K562 (cell line): ENCODE measurements around the gene TPX2. TPM values are rescaled to one million over a fixed set of nuclear protein-coding genes. Genes with fewer than 3 reads are reported as not detected.

Experiments used
- DACH1 ChIP-seq: fragments of 450-650 bp; IDR thresholded peaks from 2 replicates; pipeline ENCODE4 v1.6.1; 2018; ENCODE audit not compliant: partially characterized antibody
- FOXA3 ChIP-seq, 2 experiments: fragments of 450-650 bp in 1 of 2; sonication (generic) in 1 of 2; formaldehyde crosslinking; IDR thresholded peaks in 1 of 2; conservative IDR thresholded peaks in 1 of 2; 2 replicates each; pipeline versions ENCODE4 v1.4.0 to v1.8.0; 2020 to 2022; ENCODE audit warnings: mild to moderate bottlenecking in 2 of 2, missing genetic modification reagents in 1 of 2
- FOXJ3 ChIP-seq: sonication (generic); formaldehyde crosslinking; IDR thresholded peaks from 2 replicates; pipeline ENCODE4 v1.4.0; 2020; ENCODE audit warnings: mild to moderate bottlenecking, missing genetic modification reagents
- HOXB6 ChIP-seq: fragments of 250-450 bp; sonication (Bioruptor Pico); IDR thresholded peaks from 2 replicates; pipeline ENCODE4 v1.5.1; 2022; ENCODE audit warnings: mild to moderate bottlenecking, borderline replicate concordance
- NCOR1 ChIP-seq: fragments of 450-650 bp; IDR thresholded peaks from 2 replicates; pipeline ENCODE4 v1.6.1; 2016; ENCODE audit warnings: mild to moderate bottlenecking, moderate library complexity
- NR2C1 ChIP-seq, 2 experiments: fragments of 450-650 bp; IDR thresholded peaks; 2 replicates each; pipeline ENCODE4 v1.6.1; 2017; ENCODE audit warnings: mild to moderate bottlenecking in 2 of 2, antibody characterized with exemption in 1 of 2, inconsistent platforms in 1 of 2, missing compliant biosample characterization in 1 of 2, missing genetic modification characterization in 1 of 2
- TCF3 ChIP-seq: sonication (generic); formaldehyde crosslinking; IDR thresholded peaks from 2 replicates; pipeline ENCODE4 v1.4.0; 2020; ENCODE audit warnings: mild to moderate bottlenecking, missing genetic modification reagents
- TEAD4 ChIP-seq, 2 experiments: sonication (generic) in 1 of 2; formaldehyde crosslinking in 1 of 2; IDR thresholded peaks; 2 replicates each; pipeline versions ENCODE4 v1.6.1 to v1.8.0; 2012 to 2022; ENCODE audit warnings: borderline replicate concordance in 1 of 2, inconsistent platforms in 1 of 2, low read length in 1 of 2, mild to moderate bottlenecking in 1 of 2, missing genetic modification reagents in 1 of 2
- TOE1 ChIP-seq, 2 experiments: fragments of 450-650 bp in 1 of 2; sonication (generic) in 1 of 2; formaldehyde crosslinking in 1 of 2; IDR thresholded peaks; 2 replicates each; pipeline versions ENCODE4 v1.7.1 to v1.8.0; 2016 to 2022; ENCODE audit warnings: borderline replicate concordance in 2 of 2, mild to moderate bottlenecking in 2 of 2, antibody characterized with exemption in 1 of 2, inconsistent platforms in 1 of 2, low read depth in 1 of 2, missing genetic modification reagents in 1 of 2, moderate library complexity in 1 of 2
- ZBTB7A ChIP-seq: IDR thresholded peaks from 2 replicates; pipeline ENCODE4 v1.6.1; 2011; ENCODE audit warnings: low read depth, mild to moderate bottlenecking, low read length, moderate library complexity, borderline replicate concordance; ENCODE audit not compliant: control insufficient read depth
- ZC3H11A ChIP-seq: IDR thresholded peaks from 2 replicates; pipeline ENCODE4 v1.6.1; 2012; ENCODE audit warnings: low read depth, low read length, improper control_type of control experiment
- ZNF133 ChIP-seq: fragments of 250-450 bp; sonication (Bioruptor Pico); IDR thresholded peaks from 2 replicates; pipeline ENCODE4 v1.4.0; 2020; ENCODE audit warnings: mild to moderate bottlenecking
- polyA plus RNA-seq, 8 experiments: library from polyadenylated mRNA; depleted of rRNA in 4 of 8; stranded (reverse) in 5 of 8; unstranded in 3 of 8; fragments of >200 nt; fragmentation: Nextera tagmentation in 2 of 8; fragmentation: Illumina TruSeq in 1 of 8; extraction: Ambion mirVana in 2 of 8; extraction: Trizol in 1 of 8; gene quantifications; 2 replicates each; pipeline versions ENCODE4 v1.2.1 to v1.2.3, GENCODE V29; 2011 to 2014; ENCODE audit warnings: inconsistent platforms in 1 of 8, missing spikeins in 1 of 8
- total RNA-seq, 7 experiments: library from RNA; depleted of rRNA in 6 of 7; stranded (reverse); fragments of >200 nt in 6 of 7; fragmentation: Illumina TruSeq in 2 of 7; extraction: Trizol in 2 of 7; gene quantifications; 2 replicates each; pipeline versions ENCODE4 v1.2.1 to v1.2.3, GENCODE V29; 2011 to 2021; ENCODE audit warnings: low replicate concordance in 1 of 7
- TF ChIP-seq, protein P1 (sequence below): sonication (generic); formaldehyde crosslinking; IDR thresholded peaks from 2 replicates; pipeline ENCODE4 v1.8.0; 2022; ENCODE audit warnings: mild to moderate bottlenecking, missing genetic modification reagents
- TF ChIP-seq, protein P2 (sequence below), 2 experiments: fragments of 450-650 bp in 1 of 2; sonication (generic) in 1 of 2; formaldehyde crosslinking in 1 of 2; IDR thresholded peaks; 2 replicates each; pipeline versions ENCODE4 v1.7.1 to v1.9.0; 2016 to 2022; ENCODE audit warnings: inconsistent platforms in 1 of 2, mild to moderate bottlenecking in 1 of 2, missing genetic modification reagents in 1 of 2

The TPX2 gene
- total and polyA plus RNA-seq, 9 of the 15 experiments (the other 6 are each of a cell fraction or from before 2014, with no cell fraction given) = 48.0 to 241 (median 133) TPM

DNA sequence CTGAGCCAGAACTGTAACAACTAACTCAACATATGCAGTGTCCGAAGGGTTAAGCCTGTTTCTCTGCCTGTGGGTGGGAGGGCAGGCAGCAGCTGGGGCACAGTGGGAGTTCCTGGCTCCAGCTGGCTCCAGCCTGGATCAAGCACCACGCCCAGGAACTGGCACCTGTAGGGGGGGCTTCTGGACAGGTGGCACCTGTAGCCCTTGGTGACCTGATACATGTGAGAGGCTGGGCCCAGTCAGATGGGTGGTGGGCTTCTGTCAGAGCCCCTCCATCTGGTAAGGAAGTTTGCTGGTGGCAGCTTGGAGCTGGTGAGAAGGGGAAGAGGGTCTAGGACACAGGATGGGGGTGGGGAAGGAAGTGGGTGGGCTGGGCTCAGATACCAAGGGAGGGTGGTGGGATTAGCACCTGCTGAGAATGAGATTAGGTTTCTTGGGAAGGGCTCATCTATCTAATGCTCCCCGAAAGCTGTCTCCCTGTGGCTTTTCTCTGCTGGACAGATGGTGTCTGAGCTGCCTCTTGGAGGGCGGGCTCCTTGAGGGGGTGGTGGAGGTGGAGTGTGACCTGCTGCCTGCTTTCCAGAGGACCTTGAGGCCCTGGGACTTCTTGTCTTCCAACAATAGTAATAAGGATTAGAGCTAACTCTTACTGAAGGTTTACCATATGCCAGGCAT is 45.0 kb upstream of the TPX2 start (continued):
- no peak for TF ChIP-seq TOE1 (IDR thresholded peaks at IDR 0.05; ENCODE audit: borderline replicate concordance)
- no peak for TF ChIP-seq TOE1 (CRISPR knock-in tag; IDR thresholded peaks at IDR 0.05; ENCODE audit: borderline replicate concordance, low read depth)
- TF ChIP-seq, protein P1, sequence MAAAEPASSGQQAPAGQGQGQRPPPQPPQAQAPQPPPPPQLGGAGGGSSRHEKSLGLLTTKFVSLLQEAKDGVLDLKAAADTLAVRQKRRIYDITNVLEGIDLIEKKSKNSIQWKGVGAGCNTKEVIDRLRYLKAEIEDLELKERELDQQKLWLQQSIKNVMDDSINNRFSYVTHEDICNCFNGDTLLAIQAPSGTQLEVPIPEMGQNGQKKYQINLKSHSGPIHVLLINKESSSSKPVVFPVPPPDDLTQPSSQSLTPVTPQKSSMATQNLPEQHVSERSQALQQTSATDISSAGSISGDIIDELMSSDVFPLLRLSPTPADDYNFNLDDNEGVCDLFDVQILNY (CRISPR knock-in tag) = no peak
- peak; percentile 72; the same call in 1 of the 2 replicates for TF ChIP-seq ZBTB7A
- TF ChIP-seq HOXB6 (CRISPR knock-in tag) = no peak
- TF ChIP-seq ZNF133 (CRISPR knock-in tag) = no peak
- TF ChIP-seq DACH1 = no peak
- no peak for TF ChIP-seq FOXA3 (CRISPR knock-in tag; conservative IDR thresholded peaks at IDR 0.05 in 1 of 2, IDR thresholded peaks at IDR 0.05 in 1 of 2)
- TF ChIP-seq TCF3 (CRISPR knock-in tag) = peak; percentile 70
- peak; percentile 37; the same call in 1 of the 2 replicates for TF ChIP-seq TEAD4 (IDR thresholded peaks at IDR 0.05; ENCODE audit: low read length)
- TF ChIP-seq TEAD4 (CRISPR knock-in tag; IDR thresholded peaks at IDR 0.05; ENCODE audit: borderline replicate concordance) = no peak
- TF ChIP-seq NCOR1 = peak; percentile 41; the same call in 1 of the 2 replicates
- no peak for TF ChIP-seq ZC3H11A
- no peak for TF ChIP-seq FOXJ3 (CRISPR knock-in tag)
- TF ChIP-seq NR2C1 (IDR thresholded peaks at IDR 0.05) = no peak
- TF ChIP-seq NR2C1 (tag; IDR thresholded peaks at IDR 0.05) = no peak
- TF ChIP-seq, protein P2, sequence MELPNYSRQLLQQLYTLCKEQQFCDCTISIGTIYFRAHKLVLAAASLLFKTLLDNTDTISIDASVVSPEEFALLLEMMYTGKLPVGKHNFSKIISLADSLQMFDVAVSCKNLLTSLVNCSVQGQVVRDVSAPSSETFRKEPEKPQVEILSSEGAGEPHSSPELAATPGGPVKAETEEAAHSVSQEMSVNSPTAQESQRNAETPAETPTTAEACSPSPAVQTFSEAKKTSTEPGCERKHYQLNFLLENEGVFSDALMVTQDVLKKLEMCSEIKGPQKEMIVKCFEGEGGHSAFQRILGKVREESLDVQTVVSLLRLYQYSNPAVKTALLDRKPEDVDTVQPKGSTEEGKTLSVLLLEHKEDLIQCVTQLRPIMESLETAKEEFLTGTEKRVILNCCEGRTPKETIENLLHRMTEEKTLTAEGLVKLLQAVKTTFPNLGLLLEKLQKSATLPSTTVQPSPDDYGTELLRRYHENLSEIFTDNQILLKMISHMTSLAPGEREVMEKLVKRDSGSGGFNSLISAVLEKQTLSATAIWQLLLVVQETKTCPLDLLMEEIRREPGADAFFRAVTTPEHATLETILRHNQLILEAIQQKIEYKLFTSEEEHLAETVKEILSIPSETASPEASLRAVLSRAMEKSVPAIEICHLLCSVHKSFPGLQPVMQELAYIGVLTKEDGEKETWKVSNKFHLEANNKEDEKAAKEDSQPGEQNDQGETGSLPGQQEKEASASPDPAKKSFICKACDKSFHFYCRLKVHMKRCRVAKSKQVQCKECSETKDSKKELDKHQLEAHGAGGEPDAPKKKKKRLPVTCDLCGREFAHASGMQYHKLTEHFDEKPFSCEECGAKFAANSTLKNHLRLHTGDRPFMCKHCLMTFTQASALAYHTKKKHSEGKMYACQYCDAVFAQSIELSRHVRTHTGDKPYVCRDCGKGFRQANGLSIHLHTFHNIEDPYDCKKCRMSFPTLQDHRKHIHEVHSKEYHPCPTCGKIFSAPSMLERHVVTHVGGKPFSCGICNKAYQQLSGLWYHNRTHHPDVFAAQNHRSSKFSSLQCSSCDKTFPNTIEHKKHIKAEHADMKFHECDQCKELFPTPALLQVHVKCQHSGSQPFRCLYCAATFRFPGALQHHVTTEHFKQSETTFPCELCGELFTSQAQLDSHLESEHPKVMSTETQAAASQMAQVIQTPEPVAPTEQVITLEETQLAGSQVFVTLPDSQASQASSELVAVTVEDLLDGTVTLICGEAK (IDR thresholded peaks at IDR 0.05) = no peak
- TF ChIP-seq, protein P2 (CRISPR knock-in tag; IDR thresholded peaks at IDR 0.05) = no peak
